Neural cell (in vitro differentiated cells): ENCODE results near the gene SDK1. TPM values are rescaled to one million over a fixed set of nuclear protein-coding genes. Genes with fewer than 3 reads are reported as not detected.

ENCODE experiments used
- H2AFZ ChIP-seq: fragments of 200-600, 300-800 bp; sonication (generic), shearing (Covaris generic); 2 replicates; pipeline ENCODE4 v1.6.0; 2014; ENCODE audit warnings: low read depth, mild to moderate bottlenecking, antibody characterized with exemption, low read length, moderate library complexity
- H3F3A ChIP-seq: fragments of 200-600 bp; shearing (Covaris generic); 2 replicates; pipeline ENCODE4 v1.6.1; 2016; ENCODE audit warnings: mild to moderate bottlenecking, moderate library complexity, mixed read lengths, antibody characterized with exemption, low read length; ENCODE audit not compliant: insufficient read depth, poor library complexity, severe bottlenecking
- H3K27ac ChIP-seq: fragments of 200-600, 300-800 bp; sonication (generic), shearing (Covaris generic); 2 replicates; pipeline ENCODE4 v1.5.1; 2014; ENCODE audit warnings: mild to moderate bottlenecking, low read length, moderate library complexity
- H3K27me3 ChIP-seq: fragments of 300-800, 200-600 bp; sonication (generic), shearing (Covaris generic); 2 replicates; pipeline ENCODE4 v1.6.0; 2014; ENCODE audit warnings: mild to moderate bottlenecking, low read depth, low read length, moderate library complexity; ENCODE audit not compliant: insufficient read depth
- H3K36me3 ChIP-seq: fragments of 300-800, 200-600 bp; sonication (generic), shearing (Covaris generic); 2 replicates; pipeline ENCODE4 v1.5.1; 2014; ENCODE audit warnings: mild to moderate bottlenecking, antibody characterized with exemption, low read length, moderate library complexity; ENCODE audit not compliant: insufficient read depth
- H3K4me2 ChIP-seq: fragments of 300-800, 200-600 bp; sonication (generic), shearing (Covaris generic); 2 replicates; pipeline ENCODE4 v1.6.0; 2014; ENCODE audit warnings: mild to moderate bottlenecking, low read length
- H3K4me3 ChIP-seq: fragments of 300-800, 200-600 bp; sonication (generic), shearing (Covaris generic); 2 replicates; pipeline ENCODE4 v1.5.1; 2014; ENCODE audit warnings: mild to moderate bottlenecking, low read length, moderate library complexity
- H3K79me2 ChIP-seq: fragments of 200-600 bp; shearing (Covaris generic); replicated peaks from 2 replicates; pipeline ENCODE4 v1.6.0; 2014; ENCODE audit warnings: mild to moderate bottlenecking, low read length, moderate library complexity; ENCODE audit not compliant: insufficient read depth
- H3K9ac ChIP-seq: fragments of 300-800, 200-600 bp; sonication (generic), shearing (Covaris generic); 2 replicates; pipeline ENCODE4 v1.6.1; 2016; ENCODE audit warnings: mild to moderate bottlenecking, low read length, mixed read lengths
- H3K9me2 ChIP-seq: fragments of 200-600 bp; shearing (Covaris generic); 2 replicates; pipeline ENCODE4 v1.6.1; 2016; ENCODE audit warnings: mild to moderate bottlenecking, low read length, mixed read lengths; ENCODE audit not compliant: insufficient read depth
- H3K9me3 ChIP-seq: fragments of 200-600, 300-800 bp; sonication (generic), shearing (Covaris generic); 2 replicates; pipeline ENCODE4 v1.6.1; 2016; ENCODE audit warnings: mild to moderate bottlenecking, mixed run types, low read length, moderate library complexity, mixed read lengths
- H4K20me1 ChIP-seq: fragments of 200-600 bp; shearing (Covaris generic); 2 replicates; pipeline ENCODE4 v1.6.1; 2016; ENCODE audit warnings: mild to moderate bottlenecking, mixed run types; ENCODE audit not compliant: insufficient read depth
- EP300 ChIP-seq: fragments of 450-650 bp; conservative IDR thresholded peaks from 2 replicates; pipeline ENCODE4 v1.6.1; 2014; ENCODE audit warnings: antibody characterized with exemption, mild to moderate bottlenecking, moderate library complexity; ENCODE audit not compliant: poor library complexity, severe bottlenecking
- EZH2 ChIP-seq: fragments of 200-600, 300-800 bp; shearing (Covaris generic), sonication (generic); IDR thresholded peaks from 2 replicates; pipeline ENCODE4 v1.6.1; 2014; ENCODE audit warnings: antibody characterized with exemption, low read length, borderline replicate concordance, mild to moderate bottlenecking; ENCODE audit not compliant: insufficient read depth, poor library complexity, severe bottlenecking
- MXI1 ChIP-seq: fragments of 450-650 bp; conservative IDR thresholded peaks from 2 replicates; pipeline ENCODE4 v1.6.1; 2014; ENCODE audit warnings: antibody characterized with exemption, mild to moderate bottlenecking; ENCODE audit not compliant: poor library complexity, severe bottlenecking
- POLR2AphosphoS5 ChIP-seq: IDR thresholded peaks from 2 replicates; pipeline ENCODE4 v1.6.1; 2012
- RAD21 ChIP-seq: fragments of 450-650 bp; conservative IDR thresholded peaks from 2 replicates; pipeline ENCODE4 v1.6.1; 2014; ENCODE audit warnings: antibody characterized with exemption, mild to moderate bottlenecking, moderate library complexity
- SMC3 ChIP-seq: fragments of 450-650 bp; conservative IDR thresholded peaks from 2 replicates; pipeline ENCODE4 v1.6.1; 2014; ENCODE audit warnings: antibody characterized with exemption, mild to moderate bottlenecking, moderate library complexity; ENCODE audit not compliant: poor library complexity
- TAF1 ChIP-seq: IDR thresholded peaks from 2 replicates; pipeline ENCODE4 v1.6.1; 2012; ENCODE audit warnings: low read depth
- polyA plus RNA-seq: library from polyadenylated mRNA; depleted of rRNA; stranded (reverse); fragments of >200 nt; gene quantifications from 2 replicates; pipeline ENCODE4 v1.2.3, GENCODE V29; 2014
- TF ChIP-seq, protein P1 (sequence below): IDR thresholded peaks from 2 replicates; pipeline ENCODE4 v1.6.1; 2012; ENCODE audit warnings: borderline replicate concordance
- TF ChIP-seq, protein P2 (sequence below): fragments of 450-650 bp; IDR thresholded peaks from 2 replicates; pipeline ENCODE4 v1.5.1; 2014; ENCODE audit warnings: antibody characterized with exemption, mild to moderate bottlenecking, moderate library complexity; ENCODE audit not compliant: poor library complexity, severe bottlenecking

The SDK1 gene
- polyA plus RNA-seq, 1 donor from 2014 or later = 2.7 TPM

DNA sequence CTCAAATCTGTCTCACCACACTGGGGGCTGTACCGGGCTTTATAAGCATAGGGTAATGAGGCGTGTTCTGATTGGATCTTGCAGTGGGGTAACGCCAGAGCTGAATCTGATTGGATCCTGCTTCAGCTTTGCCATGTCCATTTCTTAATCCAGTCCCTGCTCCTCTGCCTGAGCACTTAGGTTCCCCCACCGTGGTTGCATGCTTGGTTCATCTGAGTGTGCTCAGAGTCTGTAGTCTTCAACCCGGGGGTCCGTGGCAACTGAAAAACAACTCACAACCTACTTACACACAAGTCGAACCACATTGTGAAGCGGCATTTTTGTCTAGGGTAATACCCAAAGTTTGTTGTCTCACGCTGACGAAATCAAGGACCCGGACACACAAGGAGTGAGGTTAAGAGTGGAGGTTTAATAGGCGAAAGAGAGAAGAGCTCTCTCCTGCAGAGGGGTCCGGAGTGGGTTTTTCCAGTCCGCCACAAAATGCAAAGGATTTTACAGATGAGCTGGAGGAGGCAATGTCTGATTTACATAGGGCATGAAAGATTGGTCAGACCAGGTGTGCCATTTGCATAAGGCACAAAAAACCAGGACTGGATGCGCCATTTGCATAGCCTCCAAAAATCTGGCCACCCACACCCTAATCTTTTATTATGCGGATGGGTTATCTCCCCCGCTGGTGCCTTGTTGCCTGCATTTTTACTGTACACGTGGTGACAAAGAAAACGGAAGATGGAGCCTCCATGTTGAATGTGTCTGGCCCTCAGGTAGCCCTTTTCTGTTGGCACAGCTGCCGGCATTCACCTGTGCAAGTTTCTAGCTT lies 739.3 kb downstream of the SDK1 start:
- no peak overlapping the region for H3K4me2 ChIP-seq
- H3K9me2 ChIP-seq = no peaks in the 10 kb centered on the region
- H3K4me3 ChIP-seq = no peak overlapping the region
- TF ChIP-seq MXI1 (no peak), EZH2 (no peak), POLR2AphosphoS5 (no peak), RAD21 (no peak)
- TF ChIP-seq, protein P1, sequence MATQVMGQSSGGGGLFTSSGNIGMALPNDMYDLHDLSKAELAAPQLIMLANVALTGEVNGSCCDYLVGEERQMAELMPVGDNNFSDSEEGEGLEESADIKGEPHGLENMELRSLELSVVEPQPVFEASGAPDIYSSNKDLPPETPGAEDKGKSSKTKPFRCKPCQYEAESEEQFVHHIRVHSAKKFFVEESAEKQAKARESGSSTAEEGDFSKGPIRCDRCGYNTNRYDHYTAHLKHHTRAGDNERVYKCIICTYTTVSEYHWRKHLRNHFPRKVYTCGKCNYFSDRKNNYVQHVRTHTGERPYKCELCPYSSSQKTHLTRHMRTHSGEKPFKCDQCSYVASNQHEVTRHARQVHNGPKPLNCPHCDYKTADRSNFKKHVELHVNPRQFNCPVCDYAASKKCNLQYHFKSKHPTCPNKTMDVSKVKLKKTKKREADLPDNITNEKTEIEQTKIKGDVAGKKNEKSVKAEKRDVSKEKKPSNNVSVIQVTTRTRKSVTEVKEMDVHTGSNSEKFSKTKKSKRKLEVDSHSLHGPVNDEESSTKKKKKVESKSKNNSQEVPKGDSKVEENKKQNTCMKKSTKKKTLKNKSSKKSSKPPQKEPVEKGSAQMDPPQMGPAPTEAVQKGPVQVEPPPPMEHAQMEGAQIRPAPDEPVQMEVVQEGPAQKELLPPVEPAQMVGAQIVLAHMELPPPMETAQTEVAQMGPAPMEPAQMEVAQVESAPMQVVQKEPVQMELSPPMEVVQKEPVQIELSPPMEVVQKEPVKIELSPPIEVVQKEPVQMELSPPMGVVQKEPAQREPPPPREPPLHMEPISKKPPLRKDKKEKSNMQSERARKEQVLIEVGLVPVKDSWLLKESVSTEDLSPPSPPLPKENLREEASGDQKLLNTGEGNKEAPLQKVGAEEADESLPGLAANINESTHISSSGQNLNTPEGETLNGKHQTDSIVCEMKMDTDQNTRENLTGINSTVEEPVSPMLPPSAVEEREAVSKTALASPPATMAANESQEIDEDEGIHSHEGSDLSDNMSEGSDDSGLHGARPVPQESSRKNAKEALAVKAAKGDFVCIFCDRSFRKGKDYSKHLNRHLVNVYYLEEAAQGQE = no peak
- no peak overlapping the region for H2AFZ ChIP-seq
- H3K9ac ChIP-seq = no peak overlapping the region
- no peaks in the 10 kb centered on the region for H3K79me2 ChIP-seq
- no peaks in the 10 kb centered on the region for H3K27me3 ChIP-seq
- H3K36me3 ChIP-seq = no peaks in the 10 kb centered on the region
- H4K20me1 ChIP-seq = no peaks in the 10 kb centered on the region
- no peaks in the 10 kb centered on the region for H3K9me3 ChIP-seq
- no peaks in the 10 kb centered on the region for H3F3A ChIP-seq
- no peak overlapping the region for H3K27ac ChIP-seq

DNA sequence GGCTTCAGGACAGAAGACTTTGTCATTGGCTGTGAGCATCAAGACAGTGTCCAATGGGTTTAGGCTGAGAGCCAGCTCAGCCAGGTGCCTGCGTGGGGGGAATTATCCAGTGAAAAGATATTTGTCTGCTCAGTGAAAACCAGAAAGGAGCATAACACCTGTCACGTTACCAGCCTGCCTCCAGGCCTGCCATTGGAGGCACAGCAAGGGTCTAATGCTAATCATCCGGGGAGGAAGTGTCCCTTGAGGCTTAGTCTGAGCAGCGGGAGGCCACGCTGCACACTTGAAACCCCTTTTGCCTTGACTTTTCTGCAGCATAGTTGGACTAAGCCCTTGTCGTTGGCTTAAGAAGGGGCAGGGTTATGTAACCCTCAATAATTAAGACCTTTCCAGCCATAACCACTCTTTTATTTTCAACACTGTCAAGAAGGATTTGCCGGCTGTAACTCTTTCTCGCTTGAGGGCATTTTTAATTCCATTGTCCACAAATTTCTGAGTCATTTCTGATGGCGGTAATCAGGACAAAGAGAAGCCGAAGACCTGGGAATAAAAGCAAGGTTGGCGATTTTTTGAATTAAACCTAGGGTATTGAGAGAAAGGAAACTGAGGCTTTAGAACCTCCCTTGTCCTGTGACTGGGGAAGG lies 741.5 kb downstream of the SDK1 start:
- H2AFZ ChIP-seq = no peak overlapping the region
- no peak for TF ChIP-seq RAD21
- TF ChIP-seq POLR2AphosphoS5 = no peak
- TF ChIP-seq, protein P1 = no peak
- TF ChIP-seq EP300 = no peak
- no peak for TF ChIP-seq TAF1
- no peak for TF ChIP-seq MXI1
- no peak for TF ChIP-seq SMC3
- TF ChIP-seq, protein P2, sequence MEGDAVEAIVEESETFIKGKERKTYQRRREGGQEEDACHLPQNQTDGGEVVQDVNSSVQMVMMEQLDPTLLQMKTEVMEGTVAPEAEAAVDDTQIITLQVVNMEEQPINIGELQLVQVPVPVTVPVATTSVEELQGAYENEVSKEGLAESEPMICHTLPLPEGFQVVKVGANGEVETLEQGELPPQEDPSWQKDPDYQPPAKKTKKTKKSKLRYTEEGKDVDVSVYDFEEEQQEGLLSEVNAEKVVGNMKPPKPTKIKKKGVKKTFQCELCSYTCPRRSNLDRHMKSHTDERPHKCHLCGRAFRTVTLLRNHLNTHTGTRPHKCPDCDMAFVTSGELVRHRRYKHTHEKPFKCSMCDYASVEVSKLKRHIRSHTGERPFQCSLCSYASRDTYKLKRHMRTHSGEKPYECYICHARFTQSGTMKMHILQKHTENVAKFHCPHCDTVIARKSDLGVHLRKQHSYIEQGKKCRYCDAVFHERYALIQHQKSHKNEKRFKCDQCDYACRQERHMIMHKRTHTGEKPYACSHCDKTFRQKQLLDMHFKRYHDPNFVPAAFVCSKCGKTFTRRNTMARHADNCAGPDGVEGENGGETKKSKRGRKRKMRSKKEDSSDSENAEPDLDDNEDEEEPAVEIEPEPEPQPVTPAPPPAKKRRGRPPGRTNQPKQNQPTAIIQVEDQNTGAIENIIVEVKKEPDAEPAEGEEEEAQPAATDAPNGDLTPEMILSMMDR = no peak
- TF ChIP-seq EZH2 = no peak
- no peaks in the 10 kb centered on the region for H3K9me2 ChIP-seq
- no peaks in the 10 kb centered on the region for H3F3A ChIP-seq
- H3K4me2 ChIP-seq = no peak overlapping the region
- no peaks in the 10 kb centered on the region for H3K79me2 ChIP-seq
- H3K9ac ChIP-seq = no peak overlapping the region
- H3K27ac ChIP-seq = no peak overlapping the region
- no peaks in the 10 kb centered on the region for H3K9me3 ChIP-seq
- no peaks in the 10 kb centered on the region for H3K36me3 ChIP-seq
- H4K20me1 ChIP-seq = no peaks in the 10 kb centered on the region
- H3K27me3 ChIP-seq = no peaks in the 10 kb centered on the region
- no peak overlapping the region for H3K4me3 ChIP-seq
